Activated CD4-positive, alpha-beta T cell treated with anti-CD3 and anti-CD28 coated beads for 48 hours (primary cell): ENCODE measurements around the gene ITGAD.

Source experiments
- DNase-seq: peaks from one replicate; pipeline ENCODE4 v3.0.0-alpha.2; 2020

Gene ITGAD

DNA sequence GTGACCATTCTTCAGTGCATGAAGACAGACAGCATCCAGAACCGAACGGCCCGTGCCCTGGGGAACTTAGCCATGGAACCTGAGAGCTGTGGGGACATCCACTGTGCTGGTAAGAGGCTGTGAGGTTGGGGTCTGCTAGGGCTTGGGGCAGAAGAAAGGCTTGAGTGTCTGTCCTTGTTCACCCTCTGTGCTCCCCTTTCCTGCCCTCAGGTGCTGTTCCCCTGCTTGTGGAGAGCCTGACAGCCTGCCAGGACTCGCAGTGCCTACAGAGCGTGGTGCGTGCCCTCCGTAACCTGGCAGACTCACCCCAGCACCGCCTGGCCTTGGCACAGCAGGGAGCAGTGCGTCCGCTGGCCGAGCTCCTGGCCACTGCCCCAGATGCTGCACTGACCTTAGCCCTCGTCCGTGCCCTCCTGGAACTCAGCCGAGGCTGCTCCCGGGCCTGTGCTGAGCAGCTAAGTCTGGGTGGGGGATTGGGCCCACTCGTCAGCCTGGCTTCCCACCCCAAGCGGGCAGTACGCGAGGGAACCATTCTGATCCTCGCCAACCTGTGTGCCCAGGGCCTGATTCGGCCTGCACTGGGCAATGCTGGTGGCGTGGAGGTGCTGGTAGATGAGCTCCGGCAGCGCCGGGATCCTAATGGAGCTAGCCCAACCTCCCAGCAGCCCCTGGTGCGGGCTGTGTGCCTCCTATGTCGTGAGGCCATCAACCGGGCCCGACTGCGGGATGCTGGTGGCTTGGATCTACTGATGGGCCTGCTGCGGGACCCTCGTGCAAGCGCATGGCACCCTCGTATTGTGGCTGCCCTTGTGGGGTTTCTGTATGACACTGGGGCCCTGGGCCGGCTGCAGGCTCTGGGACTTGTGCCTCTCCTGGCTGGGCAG, 69.0 kb downstream of the ITGAD start:
- DNase-seq, result no peak

DNA sequence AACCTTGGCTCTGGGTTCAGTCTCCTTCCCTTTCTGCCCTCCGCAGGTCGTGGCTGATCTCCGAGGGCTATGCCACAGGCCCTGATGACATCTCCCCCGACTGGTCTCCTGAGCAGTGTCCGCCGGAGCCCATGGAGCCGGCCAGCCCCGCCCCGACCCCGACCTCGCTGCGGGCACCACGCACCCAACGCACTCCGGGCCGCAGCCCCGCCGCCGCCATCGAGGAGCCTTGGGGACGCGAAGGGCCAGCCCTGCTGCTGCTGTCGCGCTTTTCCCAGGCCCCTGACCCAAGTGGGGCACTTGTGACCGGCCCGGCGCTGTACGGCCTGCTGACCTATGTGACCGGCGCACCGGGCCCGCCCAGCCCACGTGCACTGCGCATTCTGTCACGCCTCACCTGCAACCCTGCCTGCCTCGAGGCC, 71.2 kb downstream of the ITGAD start:
- DNase-seq, result no peak

DNA sequence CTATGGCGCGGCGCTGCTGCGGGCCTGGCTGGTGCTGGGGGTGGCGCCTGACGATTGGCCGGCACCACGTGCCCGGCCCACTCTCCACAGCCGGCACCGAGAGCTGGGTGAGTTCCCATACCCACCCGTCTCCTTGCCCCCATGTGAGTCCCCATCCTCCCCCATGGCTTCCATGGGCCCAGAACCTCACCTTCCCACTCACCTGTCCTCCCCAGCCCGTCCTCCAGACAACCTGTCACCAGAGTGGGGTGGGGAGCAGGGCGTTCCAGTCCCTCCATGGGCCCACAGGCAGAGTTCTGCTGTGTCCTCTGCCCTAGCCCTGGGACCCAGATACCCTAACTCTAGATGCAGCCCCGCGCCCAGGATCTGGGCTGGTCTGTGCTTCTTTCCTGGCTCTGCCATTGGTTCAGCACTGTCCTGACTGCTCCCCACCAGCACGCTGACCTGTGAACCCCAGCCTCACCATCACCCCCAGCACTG, 71.7 kb downstream of the ITGAD start:
- no peak for DNase-seq

GRCh38 chr16:31465788-31466370, 72.7 kb downstream of the ITGAD start:
- no peak for DNase-seq

GRCh38 chr16:31466381-31466841, 73.3 kb downstream of the ITGAD start:
- DNase-seq, result no peak

GRCh38 chr16:31467151-31467773, 74.1 kb downstream of the ITGAD start:
- no peak for DNase-seq

GRCh38 chr16:31467858-31468257, 74.7 kb downstream of the ITGAD start:
- DNase-seq, result no peak

DNA sequence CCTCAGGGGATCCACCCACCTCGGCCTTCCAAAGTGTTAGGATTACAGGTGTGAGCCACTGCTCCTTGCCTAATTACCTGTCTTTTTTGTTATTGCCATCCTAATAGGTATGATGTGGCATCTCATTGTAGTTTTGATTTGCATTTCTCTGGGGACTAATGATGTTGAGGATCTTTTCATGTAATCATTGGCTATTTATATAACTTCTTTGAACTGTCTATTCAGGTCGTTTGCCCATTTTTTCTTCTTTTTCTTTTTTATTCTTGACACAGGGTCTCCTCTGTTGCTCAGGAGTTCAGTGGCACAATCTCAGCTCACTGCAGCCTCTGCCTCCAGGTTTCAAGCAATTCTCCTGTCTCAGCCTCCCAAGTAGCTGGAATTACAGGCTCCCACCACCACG, 77.5 kb downstream of the ITGAD start:
- no peak for DNase-seq

DNA sequence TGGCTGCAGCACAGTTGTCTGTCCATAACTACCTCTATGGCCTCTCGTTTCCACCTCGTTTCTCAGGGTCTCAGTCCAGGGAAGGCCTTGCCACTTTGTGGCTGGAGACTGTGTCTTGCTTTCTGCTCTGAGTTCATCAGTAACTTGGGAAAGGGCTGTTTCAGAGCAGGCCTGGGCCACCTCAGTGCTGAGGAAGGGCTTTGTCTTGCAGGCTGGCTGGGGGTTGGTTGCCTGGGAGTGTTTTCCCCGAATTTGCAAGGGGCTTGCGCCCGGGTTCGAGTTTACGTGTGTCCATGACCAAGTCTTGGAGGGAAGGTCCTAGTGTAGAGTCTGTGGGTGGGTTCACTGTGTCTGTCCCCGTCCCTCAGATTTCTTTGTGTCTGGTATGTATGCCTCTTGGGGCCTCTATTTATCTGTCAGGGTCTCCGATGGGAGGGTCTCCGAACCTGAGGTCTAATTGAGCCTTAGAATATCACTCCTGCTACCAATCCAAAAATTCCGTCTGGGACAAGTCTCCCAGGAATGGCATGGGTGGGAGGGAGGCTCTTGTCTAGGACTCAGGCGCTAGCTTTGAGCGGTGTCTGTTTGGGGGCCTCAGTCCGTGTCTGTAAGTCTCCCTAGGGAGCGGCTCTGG, 78.2 kb downstream of the ITGAD start:
- DNase-seq, result no peak

DNA sequence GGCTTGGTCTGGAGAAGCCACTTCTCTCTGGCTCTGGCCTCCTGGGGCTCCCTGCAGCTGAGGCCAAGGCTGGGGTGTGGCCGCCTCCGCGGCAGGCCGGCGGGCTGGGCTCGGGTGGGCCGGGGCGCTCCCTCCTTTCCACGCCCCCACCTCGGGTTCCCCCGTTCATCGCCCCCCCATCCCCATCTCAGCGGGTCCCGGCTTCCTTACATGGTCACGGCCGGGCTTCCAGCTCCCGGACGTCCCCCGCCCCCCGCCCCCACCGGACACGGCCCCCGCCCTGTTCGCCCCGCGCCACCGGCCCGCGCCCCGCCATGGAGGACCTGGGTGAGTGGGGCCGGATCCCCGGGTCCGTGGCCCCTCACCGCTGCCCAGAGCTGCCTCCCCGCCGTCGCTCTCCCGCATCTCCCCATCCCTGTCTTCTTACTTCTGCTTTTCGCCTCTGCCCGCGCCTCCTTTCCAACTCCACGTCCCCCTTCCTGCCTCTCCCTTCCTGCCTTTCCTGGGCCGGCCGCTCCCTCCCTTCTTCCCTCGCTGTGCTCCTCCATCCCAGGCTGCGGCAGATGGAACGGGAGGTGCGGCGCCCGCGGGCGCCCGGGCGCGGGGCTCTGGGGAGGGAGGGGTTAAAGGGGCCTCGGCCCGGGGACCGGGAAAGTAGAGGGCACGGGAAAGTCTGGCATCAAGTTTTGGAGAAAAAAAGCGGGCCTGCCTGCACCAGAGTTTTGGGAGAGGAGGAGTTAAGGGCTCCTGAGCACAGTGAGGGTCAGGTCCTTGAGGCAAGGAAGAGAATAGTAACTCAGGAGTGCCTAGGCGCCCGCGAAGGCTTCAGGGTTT, 79.0 kb downstream of the ITGAD start, which contains the start of gene TGFB1I1:
TGFB1I1 (plus strand) TSS at position 278 of the 834 bp plus-strand sequence; CDS start at position 315, 37 bp downstream.
- no peak for DNase-seq

GRCh38 chr16:31472709-31473203, 79.6 kb downstream of the ITGAD start:
- DNase-seq, result peak; percentile 75

DNA sequence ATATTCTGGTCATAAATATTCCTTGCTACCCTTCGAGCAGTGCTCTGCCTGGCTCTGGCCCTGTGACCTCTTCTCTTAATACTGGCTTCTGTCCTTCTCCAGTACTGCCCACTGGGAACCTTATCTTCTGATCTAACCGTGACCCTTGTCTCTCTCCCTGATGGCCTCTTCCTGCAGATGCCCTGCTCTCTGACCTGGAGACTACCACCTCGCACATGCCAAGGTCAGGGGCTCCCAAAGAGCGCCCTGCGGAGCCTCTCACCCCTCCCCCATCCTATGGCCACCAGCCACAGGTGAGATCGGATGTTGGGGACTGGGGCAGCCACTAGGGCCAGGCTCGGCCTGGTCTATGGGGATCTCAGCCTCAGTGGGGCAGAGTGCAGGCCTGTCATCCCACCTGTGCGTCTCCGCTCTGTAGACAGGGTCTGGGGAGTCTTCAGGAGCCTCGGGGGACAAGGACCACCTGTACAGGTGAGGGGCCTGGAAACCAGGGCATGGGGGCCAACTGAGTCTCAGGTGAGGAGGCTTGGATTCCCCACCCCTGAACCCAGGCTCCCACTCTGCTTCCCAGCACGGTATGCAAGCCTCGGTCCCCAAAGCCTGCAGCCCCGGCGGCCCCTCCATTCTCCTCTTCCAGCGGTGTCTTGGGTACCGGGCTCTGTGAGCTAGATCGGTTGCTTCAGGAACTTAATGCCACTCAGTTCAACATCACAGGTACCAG, 80.3 kb downstream of the ITGAD start:
- no peak for DNase-seq

- DNase-seq, result no peak
These were observed 81.1 kb downstream of the ITGAD start for GRCh38 chr16:31474173-31474714.

DNA sequence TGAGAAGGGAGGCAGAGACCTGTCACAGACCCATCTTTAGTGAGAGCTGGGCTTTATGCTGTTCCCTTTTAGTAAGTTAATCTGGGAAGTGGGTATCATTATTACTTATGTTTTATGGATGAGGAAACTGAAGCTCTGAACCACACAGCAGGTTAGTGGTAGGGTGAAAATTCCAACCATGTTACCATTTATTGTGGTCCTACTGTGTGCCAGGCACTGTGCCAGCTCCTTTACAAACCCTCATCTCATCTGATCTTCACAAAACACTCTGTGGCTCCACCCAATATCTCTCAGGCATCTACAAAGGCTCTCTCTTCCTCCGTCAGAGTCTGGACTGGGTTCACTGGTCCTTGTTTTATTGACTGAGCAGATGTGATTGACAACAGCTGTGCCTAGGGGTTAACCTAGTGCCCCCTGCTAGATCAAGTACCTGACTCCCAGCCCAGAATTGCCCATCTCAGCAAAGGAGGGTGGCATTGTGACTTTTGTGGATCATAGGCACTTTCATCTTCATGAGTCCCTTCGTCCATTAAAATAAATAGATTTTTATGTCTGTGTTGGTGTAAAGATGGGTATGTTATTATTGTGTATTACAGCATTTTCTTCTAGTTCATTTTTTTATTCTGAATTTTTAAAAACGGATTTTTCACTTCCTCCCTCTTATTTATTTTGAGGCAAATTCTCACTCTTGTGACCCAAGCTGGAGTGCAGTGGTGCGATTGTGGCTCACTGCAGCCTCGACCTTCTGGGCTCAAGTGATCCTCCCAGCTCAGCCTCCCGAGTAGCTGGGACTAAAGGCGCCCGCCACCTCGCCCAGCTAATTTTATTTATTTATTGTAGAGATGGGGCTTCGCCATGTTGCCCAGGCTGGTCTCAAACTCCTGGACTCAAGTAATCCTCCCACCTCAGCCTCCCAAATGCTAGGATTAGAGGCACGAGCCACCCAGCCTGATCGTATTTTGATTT, 81.9 kb downstream of the ITGAD start:
- DNase-seq, result no peak

GRCh38 chr16:31475946-31476302, 82.8 kb downstream of the ITGAD start:
- no peak for DNase-seq
